AG09309 (cell line): ENCODE measurements around the gene MYO1D.

Experiments used
- DNase-seq: peaks from one replicate; pipeline ENCODE4 v3.0.0-alpha.2; 2010; ENCODE audit warnings: low read depth
- H3K4me3 ChIP-seq: 2 replicates; pipeline ENCODE4 v1.5.1; 2011; ENCODE audit warnings: mild to moderate bottlenecking, low read depth, low read length, moderate library complexity; ENCODE audit not compliant: control insufficient read depth
- CTCF ChIP-seq: IDR thresholded peaks from 2 replicates; pipeline ENCODE4 v1.5.1; 2011; ENCODE audit warnings: mild to moderate bottlenecking, low read depth, low read length, inconsistent platforms; ENCODE audit not compliant: insufficient read depth, control insufficient read depth; ENCODE audit errors: missing control alignments

The MYO1D gene

GRCh38 chr17:32870969-32871368 lies 6.0 kb downstream of the MYO1D start:
- H3K4me3 ChIP-seq = no peak overlapping the region

GRCh38 chr17:32870027-32870670 lies 6.8 kb downstream of the MYO1D start:
- no peak overlapping the region for H3K4me3 ChIP-seq
- no peak for TF ChIP-seq CTCF
- no peak for DNase-seq

More at GRCh38 chr17:32870969-32871368, 6.0 kb downstream of the MYO1D start:
- DNase-seq = no peak
- no peak for TF ChIP-seq CTCF

GRCh38 chr17:32869345-32870026 lies 7.4 kb downstream of the MYO1D start:
- TF ChIP-seq CTCF = no peak
- H3K4me3 ChIP-seq = no peak overlapping the region
- DNase-seq = no peak

GRCh38 chr17:32865141-32865540 lies 11.8 kb downstream of the MYO1D start:
- H3K4me3 ChIP-seq = no peak overlapping the region
- no peak for TF ChIP-seq CTCF
- DNase-seq = no peak

- no peak for DNase-seq
- TF ChIP-seq CTCF = no peak
- H3K4me3 ChIP-seq = no peak overlapping the region
Observed at GRCh38 chr17:32863559-32863958, 13.4 kb downstream of the MYO1D start.

GRCh38 chr17:32862940-32863339 lies 14.0 kb downstream of the MYO1D start:
- no peak for DNase-seq
- TF ChIP-seq CTCF = no peak
- H3K4me3 ChIP-seq = no peak overlapping the region
